Esophagus (tissue), 2 donors: ENCODE data around the gene RC3H1. TPM values are rescaled to one million over a fixed set of nuclear protein-coding genes. Genes with fewer than 3 reads are reported as not detected.

Source experiments
- H3K27ac ChIP-seq, 2 donors: one replicate each; pipeline ENCODE4 v1.5.1; 2013; ENCODE audit warnings: low read depth in 2 of 2, mild to moderate bottlenecking in 2 of 2, inconsistent platforms in 1 of 2, low read length in 1 of 2, moderate library complexity in 1 of 2
- H3K27me3 ChIP-seq, 2 donors: one replicate each; pipeline ENCODE4 v1.6.1; 2013; ENCODE audit warnings: low read length in 2 of 2, control low read depth in 1 of 2, mild to moderate bottlenecking in 1 of 2; ENCODE audit not compliant: insufficient read depth in 2 of 2, control insufficient read depth in 1 of 2
- H3K36me3 ChIP-seq, 2 donors: one replicate each; pipeline ENCODE4 v1.6.1; 2013; ENCODE audit warnings: low read length in 1 of 2; ENCODE audit not compliant: control insufficient read depth in 2 of 2, insufficient read depth in 2 of 2
- H3K4me1 ChIP-seq, 2 donors: one replicate each; pipeline ENCODE4 v1.6.1; 2013; ENCODE audit warnings: low read length in 1 of 2; ENCODE audit not compliant: control insufficient read depth in 2 of 2, insufficient read depth in 2 of 2
- H3K4me3 ChIP-seq, 2 donors: one replicate each; pipeline ENCODE4 v1.5.1; 2013; ENCODE audit warnings: low read length in 2 of 2, mild to moderate bottlenecking in 2 of 2, low read depth in 1 of 2, moderate library complexity in 1 of 2
- H3K9me3 ChIP-seq, 2 donors: one replicate each; pipeline ENCODE4 v1.6.1; 2013; ENCODE audit warnings: mild to moderate bottlenecking in 2 of 2, low read depth in 1 of 2, low read length in 1 of 2, moderate library complexity in 1 of 2; ENCODE audit not compliant: control insufficient read depth in 2 of 2, insufficient read depth in 1 of 2
- WGBS, 2 donors: extraction: QIAGEN DNeasy Blood & Tissue Kit; methylation state at CpG; one replicate each; pipeline ENCODE4 v1.1.7; 2013; 5-methylcytosine and 5-hydroxymethylcytosine counted together
- polyA plus RNA-seq, 2 donors: library from polyadenylated mRNA; stranded (reverse); fragments of 200-250 nt; gene quantifications; one replicate each; pipeline ENCODE4 v1.2.3, GENCODE V29; 2013
- donor health status: healthy with polysubstance abuse.
- donor health status: Bipolar disorder and iron deficiency.

RC3H1 gene
- polyA plus RNA-seq, 2 donors = 3.5 to 6.8 TPM

GRCh38 chr1:173900992-173901391 is 121.2 kb downstream of the RC3H1 start:
- WGBS, 2 donors = 61 to 72% methylated on average over 3 of the region's 3 CpGs
- H3K36me3 ChIP-seq = no peaks in the 10 kb centered on the region
- no peaks in the 10 kb centered on the region for H3K27me3 ChIP-seq
- H3K4me3 ChIP-seq = no peak overlapping the region
- H3K9me3 ChIP-seq = no peaks in the 10 kb centered on the region
- H3K27ac ChIP-seq = no peak overlapping the region
- H3K4me1 ChIP-seq = no peaks in the 10 kb centered on the region

DNA sequence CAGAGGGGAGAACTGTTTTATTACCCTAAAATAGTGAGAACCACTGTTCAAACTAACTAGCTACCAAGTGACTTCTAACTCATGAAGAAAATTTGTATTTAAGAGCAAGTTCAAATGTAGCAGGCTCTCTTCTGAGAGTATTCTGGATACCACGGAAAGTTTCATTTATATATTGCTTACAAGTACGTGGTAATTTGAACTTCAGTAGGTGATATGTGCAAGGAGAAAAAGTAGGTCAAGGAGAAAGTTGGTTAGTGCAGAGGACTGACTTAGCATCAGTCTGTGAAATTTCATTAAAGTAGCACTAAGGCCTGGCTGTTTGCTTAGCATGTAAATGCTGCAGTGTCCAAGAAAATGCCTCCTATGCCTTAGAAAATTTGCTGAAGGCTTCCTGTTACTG is 121.7 kb downstream of the RC3H1 start:
- H3K27me3 ChIP-seq = no peaks in the 10 kb centered on the region
- H3K4me1 ChIP-seq = no peaks in the 10 kb centered on the region
- WGBS, 2 donors = 72 to 86% methylated on average over 2 of the region's 2 CpGs
- no peaks in the 10 kb centered on the region for H3K9me3 ChIP-seq
- no peak overlapping the region for H3K27ac ChIP-seq
- no peak overlapping the region for H3K4me3 ChIP-seq
- no peaks in the 10 kb centered on the region for H3K36me3 ChIP-seq

GRCh38 chr1:173894189-173894588 is 128.0 kb downstream of the RC3H1 start:
- Histone ChIP-seq H3K4me1 (no peaks in the 10 kb centered on the region), H3K9me3 (no peaks in the 10 kb centered on the region), H3K27me3 (no peaks in the 10 kb centered on the region), H3K27ac (no peak overlapping the region), H3K36me3 (peaks cover 0 to 3% of the 10 kb centered on the region in 2 donors), H3K4me3 (no peak overlapping the region)
- 64 to 68% methylated on average over 3 of the region's 3 CpGs for WGBS, 2 donors

DNA sequence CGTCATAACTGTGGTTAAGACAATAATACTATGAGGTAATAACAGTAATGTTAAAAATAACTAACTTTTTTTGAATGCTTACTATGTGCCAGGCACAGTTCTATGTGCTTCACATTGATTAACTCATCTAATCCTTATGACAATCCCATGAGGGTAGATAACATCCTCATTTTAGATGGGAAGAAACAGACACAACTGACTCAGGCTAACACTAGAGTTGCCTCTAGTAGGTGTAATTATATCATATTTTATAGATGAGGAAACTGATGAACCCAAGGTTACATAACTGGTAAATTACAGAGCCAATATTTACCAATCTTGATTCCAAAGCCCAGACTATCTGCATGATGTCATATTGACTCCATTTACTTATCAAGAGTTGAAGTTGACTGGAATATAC is 128.5 kb downstream of the RC3H1 start:
- no peaks in the 10 kb centered on the region for H3K9me3 ChIP-seq
- no peaks in the 10 kb centered on the region for H3K27me3 ChIP-seq
- no peaks in the 10 kb centered on the region for H3K4me1 ChIP-seq
- peaks cover 0 to 3% of the 10 kb centered on the region in 2 donors for H3K36me3 ChIP-seq
- WGBS, 2 donors = 91% methylated on average over 1 of the region's 1 CpG
- no peak overlapping the region for H3K4me3 ChIP-seq
- H3K27ac ChIP-seq = no peak overlapping the region

GRCh38 chr1:173889885-173890284 is 132.3 kb downstream of the RC3H1 start:
- H3K4me3 ChIP-seq = no peak overlapping the region
- WGBS, 2 donors = 95 to 98% methylated on average over 2 of the region's 2 CpGs

DNA sequence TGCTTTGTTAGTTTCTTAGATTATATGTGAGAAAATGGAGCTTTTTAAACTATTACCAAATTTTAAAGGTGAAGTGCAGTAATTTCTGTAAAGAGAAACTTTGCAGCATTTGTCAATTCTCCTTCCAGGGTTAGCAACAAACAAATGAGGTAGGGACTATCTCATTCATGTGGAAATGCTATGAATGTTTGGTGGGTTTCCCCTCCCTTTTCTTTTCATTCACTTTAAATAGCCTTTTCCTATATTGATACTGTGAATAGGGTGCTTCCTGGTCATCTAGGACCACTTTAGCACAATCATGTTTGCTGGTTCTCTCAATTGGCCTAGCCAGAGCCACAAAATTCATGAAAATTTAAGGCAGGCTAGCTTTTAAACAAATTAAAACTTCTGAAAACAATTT is 133.4 kb downstream of the RC3H1 start:
- H3K27me3 ChIP-seq = no peaks in the 10 kb centered on the region
- H3K27ac ChIP-seq = no peak overlapping the region
- H3K4me3 ChIP-seq = no peak overlapping the region
- H3K9me3 ChIP-seq = no peaks in the 10 kb centered on the region
- no peaks in the 10 kb centered on the region for H3K4me1 ChIP-seq
- H3K36me3 ChIP-seq = peaks cover 6 to 7% of the 10 kb centered on the region in 2 donors

More at GRCh38 chr1:173889885-173890284, 132.3 kb downstream of the RC3H1 start:
- no peaks in the 10 kb centered on the region for H3K4me1 ChIP-seq
- H3K36me3 ChIP-seq = peaks cover 7 to 9% of the 10 kb centered on the region in 2 donors
- no peak overlapping the region for H3K27ac ChIP-seq
- H3K9me3 ChIP-seq = no peaks in the 10 kb centered on the region
- H3K27me3 ChIP-seq = no peaks in the 10 kb centered on the region

GRCh38 chr1:173887627-173888026 is 134.5 kb downstream of the RC3H1 start:
- WGBS, 2 donors = 98% methylated on average over 2 of the region's 2 CpGs
- H3K4me1 ChIP-seq = no peaks in the 10 kb centered on the region
- no peak overlapping the region for H3K27ac ChIP-seq
- peaks cover 6 to 7% of the 10 kb centered on the region in 2 donors for H3K36me3 ChIP-seq
- no peaks in the 10 kb centered on the region for H3K27me3 ChIP-seq
- H3K4me3 ChIP-seq = no peak overlapping the region
- no peaks in the 10 kb centered on the region for H3K9me3 ChIP-seq

DNA sequence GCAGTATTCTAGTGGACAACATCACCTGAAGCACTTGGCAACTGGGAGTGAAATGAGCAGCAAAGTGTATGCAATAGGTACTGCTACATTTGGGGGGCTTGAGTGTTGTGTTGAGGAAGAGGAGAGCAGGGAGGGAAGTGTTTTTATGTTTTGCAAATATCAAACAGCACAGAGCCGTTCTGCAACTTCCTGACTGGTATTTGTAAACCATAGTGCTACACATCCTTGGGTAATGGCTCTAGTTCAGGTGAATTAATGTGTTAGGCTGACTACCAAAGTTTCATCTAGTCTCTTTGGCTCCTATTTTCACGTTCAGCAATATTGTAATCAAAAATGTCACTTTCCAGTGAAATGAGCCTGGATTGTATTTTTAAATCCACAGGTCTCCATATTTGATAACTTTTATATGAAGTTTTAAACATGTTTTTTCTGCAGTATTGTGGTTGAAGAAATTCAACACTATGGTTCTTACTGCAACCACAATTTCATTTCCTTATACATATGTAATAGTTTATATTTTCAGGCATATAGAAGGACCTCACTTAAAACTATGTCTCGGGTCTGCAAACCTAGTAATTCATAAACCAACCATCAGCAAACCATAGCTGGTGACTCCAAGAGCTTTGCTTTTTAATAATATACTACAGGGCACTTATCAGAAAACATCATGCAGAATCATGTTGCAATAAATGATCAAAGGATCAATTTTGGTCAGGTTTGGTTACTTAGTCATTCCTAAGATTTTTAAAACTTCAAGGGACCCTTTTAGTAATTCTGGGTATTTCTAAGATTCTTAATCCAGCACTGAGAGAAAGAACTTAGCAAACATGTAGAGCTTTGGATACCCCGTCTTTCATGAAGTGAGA is 135.2 kb downstream of the RC3H1 start:
- H3K36me3 ChIP-seq = peaks cover 6 to 7% of the 10 kb centered on the region in 2 donors
- H3K27me3 ChIP-seq = no peaks in the 10 kb centered on the region
- WGBS, 2 donors = 83 to 85% methylated on average over 4 of the region's 4 CpGs
- no peak overlapping the region for H3K4me3 ChIP-seq
- H3K27ac ChIP-seq = no peak overlapping the region
- no peaks in the 10 kb centered on the region for H3K9me3 ChIP-seq
- H3K4me1 ChIP-seq = no peaks in the 10 kb centered on the region

DNA sequence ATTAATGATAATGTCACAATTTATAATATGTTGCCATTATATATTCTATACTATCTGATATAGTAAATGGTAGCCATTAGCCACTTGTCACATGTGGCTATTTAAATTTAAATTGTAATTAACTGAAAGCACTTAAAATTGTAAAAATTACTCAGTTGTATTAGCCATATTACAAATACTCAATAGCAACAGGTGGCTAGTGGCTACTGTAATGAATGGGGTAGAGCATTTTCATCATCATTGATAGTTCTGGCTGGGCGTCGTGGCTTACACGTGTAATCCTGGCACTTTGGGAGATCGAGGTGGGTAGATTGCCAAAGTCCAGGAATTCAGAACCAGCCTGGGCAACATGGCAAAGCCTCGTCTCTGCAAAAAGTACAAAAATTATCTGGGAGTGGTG is 137.5 kb downstream of the RC3H1 start:
- no peak overlapping the region for H3K4me3 ChIP-seq
- H3K27ac ChIP-seq = no peak overlapping the region
- WGBS, 2 donors = 91 to 93% methylated on average over 5 of the region's 5 CpGs

More for the DNA sequence above, 137.5 kb downstream of the RC3H1 start:
- H3K36me3 ChIP-seq = peaks cover 6 to 7% of the 10 kb centered on the region in 2 donors
- H3K9me3 ChIP-seq = no peaks in the 10 kb centered on the region
- no peaks in the 10 kb centered on the region for H3K4me1 ChIP-seq
- H3K27me3 ChIP-seq = no peaks in the 10 kb centered on the region
